Astrocyte of the cerebellum (primary cell): Measurements from ENCODE around the gene RFX4.

Experiments used
- DNase-seq: peaks from one replicate; pipeline ENCODE4 v3.0.0-alpha.2; 2011; ENCODE audit warnings: low read depth
- H3K4me3 ChIP-seq: 2 replicates; pipeline ENCODE4 v1.5.1; 2011; ENCODE audit warnings: mild to moderate bottlenecking, low read depth, low read length, moderate library complexity
- CTCF ChIP-seq: IDR thresholded peaks from 2 replicates; pipeline ENCODE4 v1.5.1; 2012; ENCODE audit warnings: low read length, low read depth, moderate library complexity, mild to moderate bottlenecking; ENCODE audit errors: missing control alignments
- in situ Hi-C: cut with HindIII; loops from 2 replicates; pipeline ENCODE4 v1.10.0; 2017; ENCODE audit warnings: low sequenced_read_pairs

Gene RFX4

DNA sequence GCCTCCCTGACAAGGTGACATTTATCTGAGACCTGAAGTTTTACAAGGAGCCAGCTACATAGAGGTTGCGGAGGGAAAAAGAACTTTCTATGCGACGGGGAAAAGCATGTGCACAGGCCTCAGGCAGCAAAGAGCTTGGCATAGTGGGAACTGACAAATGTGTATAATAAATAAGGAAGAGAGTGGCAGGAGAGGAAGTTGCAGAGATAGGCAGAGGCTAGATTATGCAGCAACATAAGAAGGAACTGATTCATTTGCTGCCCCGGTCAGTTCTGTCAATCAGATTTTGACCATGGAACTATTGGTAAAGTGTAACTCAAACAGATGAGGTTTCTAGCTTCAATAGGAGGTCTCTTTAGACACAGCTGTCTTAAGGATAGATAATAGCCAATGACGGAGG is 158.0 kb downstream of the RFX4 start:
- TF ChIP-seq CTCF = no peak
- no peak for DNase-seq
- H3K4me3 ChIP-seq = no peak overlapping the region
- in situ Hi-C loops = no loop called here

GRCh38 chr12:106741247-106741646 is 158.4 kb downstream of the RFX4 start:
- in situ Hi-C loops = no loop called here
- DNase-seq = no peak
- no peak for TF ChIP-seq CTCF
- no peak overlapping the region for H3K4me3 ChIP-seq

GRCh38 chr12:106743270-106743988 is 160.6 kb downstream of the RFX4 start:
- TF ChIP-seq CTCF = no peak
- H3K4me3 ChIP-seq = no peak overlapping the region
- no peak for DNase-seq
- in situ Hi-C loops = no loop called here

GRCh38 chr12:106744600-106744999 is 161.8 kb downstream of the RFX4 start:
- in situ Hi-C loops = no loop called here
- no peak overlapping the region for H3K4me3 ChIP-seq
- DNase-seq = no peak
- TF ChIP-seq CTCF = no peak

DNA sequence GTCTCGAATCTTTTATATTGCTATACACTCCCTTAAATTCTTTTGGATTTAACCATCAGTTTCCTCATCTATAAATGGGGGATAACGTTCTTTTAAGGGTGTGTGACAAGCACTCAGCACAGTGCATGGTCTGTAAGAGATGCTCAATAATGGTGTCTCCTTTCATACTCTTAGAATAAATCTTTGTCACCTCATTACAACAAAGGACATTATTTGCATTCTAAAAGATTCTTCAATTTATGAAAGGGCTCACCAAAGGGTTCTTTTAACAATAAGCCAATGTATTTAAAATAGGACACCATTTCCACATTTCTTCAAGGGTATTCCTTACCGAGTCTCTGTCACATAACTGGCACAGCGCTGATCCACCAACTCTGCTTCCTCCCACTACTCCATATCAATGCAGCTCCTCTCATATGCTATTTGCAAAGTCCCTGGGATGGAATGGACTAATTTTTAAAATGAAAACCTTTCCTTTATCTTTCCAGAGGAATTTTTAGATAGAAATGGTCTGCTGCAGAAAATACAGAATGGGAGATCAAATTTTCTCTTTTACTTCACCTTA is 162.5 kb downstream of the RFX4 start:
- H3K4me3 ChIP-seq = no peak overlapping the region
- no peak for TF ChIP-seq CTCF
- DNase-seq = no peak
- in situ Hi-C loops = no loop called here

DNA sequence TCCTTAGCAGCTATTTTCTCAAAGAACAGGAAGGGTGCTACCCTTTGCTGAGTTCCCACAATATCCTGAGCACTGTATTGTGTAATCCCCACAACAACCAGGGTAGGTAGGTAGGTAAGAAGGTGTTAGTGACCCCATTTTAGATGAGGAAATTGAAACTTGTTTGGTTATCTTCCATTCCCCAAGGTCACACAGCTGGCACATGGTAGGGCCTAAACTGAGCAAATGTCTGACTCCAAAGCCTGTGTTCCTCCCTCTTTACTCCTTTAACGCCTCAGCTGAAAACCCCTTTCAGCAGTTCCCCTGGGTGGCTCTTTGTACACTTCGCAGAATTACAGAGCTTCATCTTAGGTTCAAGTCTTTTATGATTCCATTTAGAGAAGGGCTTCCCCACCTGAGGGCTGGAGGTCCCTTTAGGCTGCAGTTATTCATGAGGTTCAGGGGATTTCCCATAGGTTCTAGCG is 165.2 kb downstream of the RFX4 start:
- TF ChIP-seq CTCF = no peak
- no peak overlapping the region for H3K4me3 ChIP-seq
- DNase-seq = no peak
- in situ Hi-C loops = no loop called here
